NCI-H2081 treated with DMSO at 0.1 percent for 48 hours (cell line): ENCODE data around the gene RASSF4.
"Not testable (repeated sequence)": the region's sequence is repeated elsewhere in the genome, so short reads cannot be mapped to it uniquely, and the experiment has no call there.

Source experiments
- DNase-seq: peaks from one replicate; lab custom pipeline; 2025; lab: John Stamatoyannopoulos, UW

The RASSF4 gene

GRCh38 chr10:45006276-45007030 is 46.9 kb downstream of the RASSF4 start:
- no peak for DNase-seq

GRCh38 chr10:45008524-45009161 is 49.0 kb downstream of the RASSF4 start:
- DNase-seq = no peak

- DNase-seq = not testable (repeated sequence)
Observed at GRCh38 chr10:45014557-45014956, 55.0 kb downstream of the RASSF4 start.

- no peak for DNase-seq
Observed at GRCh38 chr10:45015590-45015989, 56.0 kb downstream of the RASSF4 start.

GRCh38 chr10:45023426-45023825 is 63.8 kb downstream of the RASSF4 start:
- DNase-seq = no peak

GRCh38 chr10:45034301-45034700 is 74.7 kb downstream of the RASSF4 start:
- no peak for DNase-seq

- no peak for DNase-seq
Observed at GRCh38 chr10:45035673-45036072, 76.1 kb downstream of the RASSF4 start.

- no peak for DNase-seq
Observed at GRCh38 chr10:45040921-45041542, 81.4 kb downstream of the RASSF4 start.

- no peak for DNase-seq
Observed at GRCh38 chr10:45044290-45044689, 84.7 kb downstream of the RASSF4 start.
